ENCODE measurements around the gene SMARCD2. TPM values are rescaled to one million over a fixed set of nuclear protein-coding genes. Genes with fewer than 3 reads are reported as not detected.

Gene SMARCD2
- total and polyA plus RNA-seq, 2 of the 13 experiments (the other 11 are each of a cell fraction or from before 2014, with no cell fraction given) = 122 to 150 TPM

- TF ChIP-seq, protein P1, sequence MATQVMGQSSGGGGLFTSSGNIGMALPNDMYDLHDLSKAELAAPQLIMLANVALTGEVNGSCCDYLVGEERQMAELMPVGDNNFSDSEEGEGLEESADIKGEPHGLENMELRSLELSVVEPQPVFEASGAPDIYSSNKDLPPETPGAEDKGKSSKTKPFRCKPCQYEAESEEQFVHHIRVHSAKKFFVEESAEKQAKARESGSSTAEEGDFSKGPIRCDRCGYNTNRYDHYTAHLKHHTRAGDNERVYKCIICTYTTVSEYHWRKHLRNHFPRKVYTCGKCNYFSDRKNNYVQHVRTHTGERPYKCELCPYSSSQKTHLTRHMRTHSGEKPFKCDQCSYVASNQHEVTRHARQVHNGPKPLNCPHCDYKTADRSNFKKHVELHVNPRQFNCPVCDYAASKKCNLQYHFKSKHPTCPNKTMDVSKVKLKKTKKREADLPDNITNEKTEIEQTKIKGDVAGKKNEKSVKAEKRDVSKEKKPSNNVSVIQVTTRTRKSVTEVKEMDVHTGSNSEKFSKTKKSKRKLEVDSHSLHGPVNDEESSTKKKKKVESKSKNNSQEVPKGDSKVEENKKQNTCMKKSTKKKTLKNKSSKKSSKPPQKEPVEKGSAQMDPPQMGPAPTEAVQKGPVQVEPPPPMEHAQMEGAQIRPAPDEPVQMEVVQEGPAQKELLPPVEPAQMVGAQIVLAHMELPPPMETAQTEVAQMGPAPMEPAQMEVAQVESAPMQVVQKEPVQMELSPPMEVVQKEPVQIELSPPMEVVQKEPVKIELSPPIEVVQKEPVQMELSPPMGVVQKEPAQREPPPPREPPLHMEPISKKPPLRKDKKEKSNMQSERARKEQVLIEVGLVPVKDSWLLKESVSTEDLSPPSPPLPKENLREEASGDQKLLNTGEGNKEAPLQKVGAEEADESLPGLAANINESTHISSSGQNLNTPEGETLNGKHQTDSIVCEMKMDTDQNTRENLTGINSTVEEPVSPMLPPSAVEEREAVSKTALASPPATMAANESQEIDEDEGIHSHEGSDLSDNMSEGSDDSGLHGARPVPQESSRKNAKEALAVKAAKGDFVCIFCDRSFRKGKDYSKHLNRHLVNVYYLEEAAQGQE (IDR thresholded peaks at IDR 0.05; ENCODE audit: borderline replicate concordance in 1 of 2, low read depth in 1 of 2, low read length in 2 of 2) = peak in 1 of 2 experiments; percentile 57; a peak in 1 of 4 replicates
- peak; percentile 60 for TF ChIP-seq ZNF263 (CRISPR knock-in tag; IDR thresholded peaks at IDR 0.05)
- no peak for TF ChIP-seq CCAR2 (optimal IDR thresholded peaks at IDR 0.05; ENCODE audit: low read depth, low read length)
- TF ChIP-seq ZBTB42 (CRISPR knock-in tag; IDR thresholded peaks at IDR 0.05) = peak; percentile 89
- 0 out of 2 replicates have a peak, but pooled peaks have one; percentile 49 for TF ChIP-seq ATAD3A (CRISPR knock-in tag; IDR thresholded peaks at IDR 0.05)
- TF ChIP-seq ZBTB8A (CRISPR knock-in tag; IDR thresholded peaks at IDR 0.05; ENCODE audit: borderline replicate concordance, low read depth) = peak; percentile 89
- no peak for TF ChIP-seq ZNF660 (CRISPR knock-in tag; IDR thresholded peaks at IDR 0.05; ENCODE audit: borderline replicate concordance, low read depth)
- TF ChIP-seq AHDC1 (CRISPR knock-in tag; IDR thresholded peaks at IDR 0.05; ENCODE audit: borderline replicate concordance) = peak; percentile 62; the same call in 1 of the 2 replicates
- TF ChIP-seq, protein P2, sequence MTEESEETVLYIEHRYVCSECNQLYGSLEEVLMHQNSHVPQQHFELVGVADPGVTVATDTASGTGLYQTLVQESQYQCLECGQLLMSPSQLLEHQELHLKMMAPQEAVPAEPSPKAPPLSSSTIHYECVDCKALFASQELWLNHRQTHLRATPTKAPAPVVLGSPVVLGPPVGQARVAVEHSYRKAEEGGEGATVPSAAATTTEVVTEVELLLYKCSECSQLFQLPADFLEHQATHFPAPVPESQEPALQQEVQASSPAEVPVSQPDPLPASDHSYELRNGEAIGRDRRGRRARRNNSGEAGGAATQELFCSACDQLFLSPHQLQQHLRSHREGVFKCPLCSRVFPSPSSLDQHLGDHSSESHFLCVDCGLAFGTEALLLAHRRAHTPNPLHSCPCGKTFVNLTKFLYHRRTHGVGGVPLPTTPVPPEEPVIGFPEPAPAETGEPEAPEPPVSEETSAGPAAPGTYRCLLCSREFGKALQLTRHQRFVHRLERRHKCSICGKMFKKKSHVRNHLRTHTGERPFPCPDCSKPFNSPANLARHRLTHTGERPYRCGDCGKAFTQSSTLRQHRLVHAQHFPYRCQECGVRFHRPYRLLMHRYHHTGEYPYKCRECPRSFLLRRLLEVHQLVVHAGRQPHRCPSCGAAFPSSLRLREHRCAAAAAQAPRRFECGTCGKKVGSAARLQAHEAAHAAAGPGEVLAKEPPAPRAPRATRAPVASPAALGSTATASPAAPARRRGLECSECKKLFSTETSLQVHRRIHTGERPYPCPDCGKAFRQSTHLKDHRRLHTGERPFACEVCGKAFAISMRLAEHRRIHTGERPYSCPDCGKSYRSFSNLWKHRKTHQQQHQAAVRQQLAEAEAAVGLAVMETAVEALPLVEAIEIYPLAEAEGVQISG (CRISPR knock-in tag; IDR thresholded peaks at IDR 0.05) = peak; percentile 95
- TF ChIP-seq PRPF4 (IDR thresholded peaks at IDR 0.05; ENCODE audit: low read depth, low read length, poor library complexity, severe bottlenecking) = no peak
- TF ChIP-seq REPIN1 (CRISPR knock-in tag; IDR thresholded peaks at IDR 0.05; ENCODE audit: borderline replicate concordance, low read depth) = no peak; the same call in 1 of the 2 replicates
- no peak for TF ChIP-seq PCBP2 (optimal IDR thresholded peaks at IDR 0.05; ENCODE audit: low read depth, low read length, poor library complexity, severe bottlenecking)
- peak; percentile 95 for TF ChIP-seq ZNF543 (CRISPR knock-in tag; IDR thresholded peaks at IDR 0.05)
- no peak; the same call in 1 of the 2 replicates for TF ChIP-seq JUND (CRISPR knock-in tag; IDR thresholded peaks at IDR 0.05)
- 0 out of 2 replicates have a peak, but pooled peaks have one; percentile 9 for TF ChIP-seq PCBP1 (IDR thresholded peaks at IDR 0.05; ENCODE audit: borderline replicate concordance, low read depth, low read length)
These were observed 15.3 kb downstream of the SMARCD2 start, which contains the start of the genes FTSJ3 and PSMC5 (continued) for GRCh38 chr17:63827002-63827800.
